C4-2B (cell line): ENCODE results near the gene OPCML.

ENCODE experiments used
- H3K27ac ChIP-seq: fragments of 450-650 bp; 2 replicates; pipeline ENCODE4 v1.5.1; 2017
- CTCF ChIP-seq: fragments of 450-650 bp; conservative IDR thresholded peaks from 2 replicates; pipeline ENCODE4 v1.5.1; 2017; ENCODE audit warnings: mild to moderate bottlenecking
- ZFX ChIP-seq: fragments of 450-650 bp; IDR thresholded peaks from 2 replicates; pipeline ENCODE4 v1.6.1; 2017

The OPCML gene

GRCh38 chr11:133347988-133348387 lies 184.3 kb downstream of the OPCML start:
- TF ChIP-seq ZFX (no peak), CTCF (no peak)
- H3K27ac ChIP-seq = no peak overlapping the region

- no peak overlapping the region for H3K27ac ChIP-seq
Observed at GRCh38 chr11:133346137-133346536, 186.2 kb downstream of the OPCML start.

GRCh38 chr11:133343951-133344350 lies 188.3 kb downstream of the OPCML start:
- no peak overlapping the region for H3K27ac ChIP-seq
- no peak for TF ChIP-seq CTCF
- TF ChIP-seq ZFX = no peak

More at GRCh38 chr11:133346137-133346536, 186.2 kb downstream of the OPCML start:
- TF ChIP-seq ZFX (no peak), CTCF (no peak)

GRCh38 chr11:133339495-133340140 lies 192.7 kb downstream of the OPCML start:
- TF ChIP-seq ZFX (no peak), CTCF (no peak)
- no peak overlapping the region for H3K27ac ChIP-seq

- TF ChIP-seq CTCF = no peak
- no peak for TF ChIP-seq ZFX
- H3K27ac ChIP-seq = no peak overlapping the region
Observed at GRCh38 chr11:133338588-133338987, 193.7 kb downstream of the OPCML start.

GRCh38 chr11:133337951-133338418 lies 194.3 kb downstream of the OPCML start:
- no peak overlapping the region for H3K27ac ChIP-seq
- TF ChIP-seq CTCF = no peak
- TF ChIP-seq ZFX = no peak

GRCh38 chr11:133337193-133337592 lies 195.1 kb downstream of the OPCML start:
- TF ChIP-seq ZFX (no peak), CTCF (no peak)
- H3K27ac ChIP-seq = no peak overlapping the region
